Measurements from ENCODE around the gene CCDC148.

DNA sequence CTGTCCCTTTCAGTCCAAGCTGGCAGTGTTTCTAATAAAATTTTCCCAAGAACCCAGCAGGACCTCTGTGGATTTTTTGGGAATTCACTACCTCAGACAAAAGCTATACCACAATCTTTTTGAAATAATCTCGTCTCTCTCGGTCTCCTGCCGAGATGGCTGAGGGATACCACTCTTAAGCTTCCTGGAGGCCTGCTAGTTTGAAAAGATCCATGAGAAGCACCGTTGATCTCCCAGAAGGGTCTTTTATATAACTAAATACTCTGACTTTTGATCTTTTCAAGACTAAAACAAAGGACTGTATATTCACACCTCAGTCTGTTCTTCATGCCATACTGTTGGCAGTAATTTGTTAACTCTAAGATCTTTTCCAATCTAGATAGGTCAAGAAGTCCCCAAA is 213.2 kb downstream of the CCDC148 start:
- TF ChIP-seq, protein P1, sequence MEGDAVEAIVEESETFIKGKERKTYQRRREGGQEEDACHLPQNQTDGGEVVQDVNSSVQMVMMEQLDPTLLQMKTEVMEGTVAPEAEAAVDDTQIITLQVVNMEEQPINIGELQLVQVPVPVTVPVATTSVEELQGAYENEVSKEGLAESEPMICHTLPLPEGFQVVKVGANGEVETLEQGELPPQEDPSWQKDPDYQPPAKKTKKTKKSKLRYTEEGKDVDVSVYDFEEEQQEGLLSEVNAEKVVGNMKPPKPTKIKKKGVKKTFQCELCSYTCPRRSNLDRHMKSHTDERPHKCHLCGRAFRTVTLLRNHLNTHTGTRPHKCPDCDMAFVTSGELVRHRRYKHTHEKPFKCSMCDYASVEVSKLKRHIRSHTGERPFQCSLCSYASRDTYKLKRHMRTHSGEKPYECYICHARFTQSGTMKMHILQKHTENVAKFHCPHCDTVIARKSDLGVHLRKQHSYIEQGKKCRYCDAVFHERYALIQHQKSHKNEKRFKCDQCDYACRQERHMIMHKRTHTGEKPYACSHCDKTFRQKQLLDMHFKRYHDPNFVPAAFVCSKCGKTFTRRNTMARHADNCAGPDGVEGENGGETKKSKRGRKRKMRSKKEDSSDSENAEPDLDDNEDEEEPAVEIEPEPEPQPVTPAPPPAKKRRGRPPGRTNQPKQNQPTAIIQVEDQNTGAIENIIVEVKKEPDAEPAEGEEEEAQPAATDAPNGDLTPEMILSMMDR (IDR thresholded peaks at IDR 0.05) = no peak
- TF ChIP-seq NFYB (CRISPR knock-in tag; conservative IDR thresholded peaks at IDR 0.05; ENCODE audit: low read depth) = no peak
- no peak for TF ChIP-seq ZNF121 (CRISPR knock-in tag; IDR thresholded peaks at IDR 0.05)
- TF ChIP-seq, protein P2, sequence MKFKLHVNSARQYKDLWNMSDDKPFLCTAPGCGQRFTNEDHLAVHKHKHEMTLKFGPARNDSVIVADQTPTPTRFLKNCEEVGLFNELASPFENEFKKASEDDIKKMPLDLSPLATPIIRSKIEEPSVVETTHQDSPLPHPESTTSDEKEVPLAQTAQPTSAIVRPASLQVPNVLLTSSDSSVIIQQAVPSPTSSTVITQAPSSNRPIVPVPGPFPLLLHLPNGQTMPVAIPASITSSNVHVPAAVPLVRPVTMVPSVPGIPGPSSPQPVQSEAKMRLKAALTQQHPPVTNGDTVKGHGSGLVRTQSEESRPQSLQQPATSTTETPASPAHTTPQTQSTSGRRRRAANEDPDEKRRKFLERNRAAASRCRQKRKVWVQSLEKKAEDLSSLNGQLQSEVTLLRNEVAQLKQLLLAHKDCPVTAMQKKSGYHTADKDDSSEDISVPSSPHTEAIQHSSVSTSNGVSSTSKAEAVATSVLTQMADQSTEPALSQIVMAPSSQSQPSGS (CRISPR knock-in tag; IDR thresholded peaks at IDR 0.05; ENCODE audit: borderline replicate concordance, low read depth) = no peak
